Measurements from ENCODE around the gene MISP3. TPM values are rescaled to one million over a fixed set of nuclear protein-coding genes. Genes with fewer than 3 reads are reported as not detected.
A peak's percentile ranks its signal among the peaks of the same experiment; 100 is the strongest.
"Not testable (repeated sequence)": the region's sequence is repeated elsewhere in the genome, so short reads cannot be mapped to it uniquely, and the experiment has no call there.

The MISP3 gene
- total RNA-seq (2021; fragmentation: NEBNext Ultra II Directional; extraction: Animal tissue kit (Norgen Biotek cat#: 25700)), result 1 to 10 TPM in 2 of 6 experiments, under 1 TPM in 4; 0.62 to 1.2 (median 0.88) TPM
- long read RNA-seq, partial matches to known transcripts, result 0 of 1 reads
- long read RNA-seq, other reads (novel, unspliced or antisense), result 0 of 1 reads

DNA sequence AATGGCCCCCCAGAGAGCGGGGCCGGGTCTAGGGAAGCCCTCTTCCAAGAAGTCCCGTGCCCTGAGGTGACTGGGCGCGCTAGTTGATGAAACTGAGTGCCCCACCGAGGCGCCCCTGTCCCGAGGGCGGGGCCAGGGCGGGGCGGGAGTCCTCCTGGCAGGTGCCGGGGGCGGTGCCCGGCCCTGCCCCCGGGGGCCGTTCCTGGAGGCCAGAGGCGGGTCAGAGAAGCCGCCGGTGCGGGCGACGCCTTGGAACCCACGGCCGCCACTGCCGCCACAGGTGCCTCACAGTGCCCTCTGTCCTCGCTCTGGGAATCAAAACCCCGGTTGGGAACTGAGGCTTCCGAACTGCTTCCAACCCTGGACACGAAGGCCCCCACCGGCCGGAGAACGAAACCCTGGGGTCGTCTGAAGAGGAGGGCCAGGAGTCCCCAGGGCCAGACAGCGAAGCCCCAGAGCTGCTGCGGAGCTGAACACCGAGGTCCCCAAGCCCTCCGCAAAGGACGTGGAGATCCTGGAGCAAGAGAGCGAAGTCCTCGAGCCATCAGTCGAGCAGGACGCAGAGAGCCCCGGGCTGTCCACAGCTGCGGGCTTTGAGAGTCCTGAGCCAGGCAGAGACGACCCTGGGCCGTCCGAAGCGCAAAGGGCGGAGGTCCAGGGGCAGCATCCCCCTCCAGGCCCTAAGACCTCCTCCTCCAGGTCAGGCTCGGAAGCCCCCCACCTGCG is at the start of gene MISP3:
TSS of gene MISP3 (plus strand) at position 252 of the 726 bp plus-strand sequence. CDS start 524 bp downstream, outside the sequence.
- Mint-ChIP-seq H3K4me1 (ENCODE audit: low read depth) (peaks cover 16% of the 10 kb centered on the region), H3K36me3 (ENCODE audit: low read depth) (no peaks in the 10 kb centered on the region), H3K27me3 (ENCODE audit: insufficient read depth) (no peaks in the 10 kb centered on the region; the same call in 1 of the 2 replicates), H3K9me3 (no peaks in the 10 kb centered on the region), H3K4me3 (peak within 1 kb of the TSS; percentile 98), H3K27ac (peak within 1 kb of the TSS; percentile 90; the same call in 1 of the 2 replicates)
- no peak for DNase-seq
- TF ChIP-seq, protein P1, sequence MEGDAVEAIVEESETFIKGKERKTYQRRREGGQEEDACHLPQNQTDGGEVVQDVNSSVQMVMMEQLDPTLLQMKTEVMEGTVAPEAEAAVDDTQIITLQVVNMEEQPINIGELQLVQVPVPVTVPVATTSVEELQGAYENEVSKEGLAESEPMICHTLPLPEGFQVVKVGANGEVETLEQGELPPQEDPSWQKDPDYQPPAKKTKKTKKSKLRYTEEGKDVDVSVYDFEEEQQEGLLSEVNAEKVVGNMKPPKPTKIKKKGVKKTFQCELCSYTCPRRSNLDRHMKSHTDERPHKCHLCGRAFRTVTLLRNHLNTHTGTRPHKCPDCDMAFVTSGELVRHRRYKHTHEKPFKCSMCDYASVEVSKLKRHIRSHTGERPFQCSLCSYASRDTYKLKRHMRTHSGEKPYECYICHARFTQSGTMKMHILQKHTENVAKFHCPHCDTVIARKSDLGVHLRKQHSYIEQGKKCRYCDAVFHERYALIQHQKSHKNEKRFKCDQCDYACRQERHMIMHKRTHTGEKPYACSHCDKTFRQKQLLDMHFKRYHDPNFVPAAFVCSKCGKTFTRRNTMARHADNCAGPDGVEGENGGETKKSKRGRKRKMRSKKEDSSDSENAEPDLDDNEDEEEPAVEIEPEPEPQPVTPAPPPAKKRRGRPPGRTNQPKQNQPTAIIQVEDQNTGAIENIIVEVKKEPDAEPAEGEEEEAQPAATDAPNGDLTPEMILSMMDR (IDR thresholded peaks at IDR 0.05), result no peak

DNA sequence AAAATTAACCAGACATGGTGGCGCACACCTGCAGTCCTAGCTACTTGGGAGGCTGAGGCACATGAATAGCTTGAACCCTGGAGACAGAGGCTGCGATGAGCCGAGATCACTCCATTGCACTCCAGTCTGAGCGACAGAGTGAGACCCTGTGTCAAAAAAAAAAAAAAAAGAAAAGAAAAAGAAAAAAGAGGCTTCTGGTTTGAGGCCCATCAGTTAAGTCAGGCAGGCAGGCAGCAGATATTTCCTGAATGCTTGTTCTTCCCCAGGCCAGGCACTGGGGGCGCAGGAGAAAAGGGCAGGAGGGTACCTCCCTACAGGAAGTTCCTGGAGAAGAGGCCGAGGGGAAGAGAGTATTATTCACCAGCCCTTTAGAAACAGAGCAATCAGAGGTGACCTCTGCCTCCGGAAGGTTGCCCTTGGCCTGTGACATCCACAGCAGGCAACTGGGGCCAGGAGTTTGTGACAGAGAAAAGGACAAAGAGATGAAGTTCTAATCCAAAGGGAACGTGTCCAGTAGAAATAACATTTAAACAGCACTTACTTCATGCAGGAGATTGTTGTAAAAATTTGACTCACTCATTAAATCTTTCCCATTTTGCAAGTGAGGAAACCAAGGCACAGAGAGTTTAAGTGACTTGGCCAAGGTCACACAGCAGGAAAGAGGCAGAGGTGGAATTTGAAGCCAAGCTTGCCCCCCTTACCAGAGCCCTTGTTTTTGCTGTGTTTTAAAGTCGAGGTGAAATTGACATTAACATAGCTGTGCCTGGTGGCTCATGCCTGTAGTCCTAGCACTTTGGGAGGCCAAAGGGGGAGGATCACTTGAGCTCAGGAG is 49.0 kb upstream of the MISP3 start:
- Mint-ChIP-seq H3K27me3 (ENCODE audit: insufficient read depth) (peaks cover 3% of the 10 kb centered on the region), H3K4me3 (no peak overlapping the region), H3K9me3 (no peaks in the 10 kb centered on the region), H3K27ac (peak overlapping the region; percentile 61; the same call in 1 of the 2 replicates), H3K36me3 (ENCODE audit: low read depth) (no peaks in the 10 kb centered on the region), H3K4me1 (ENCODE audit: low read depth) (peaks cover 11% of the 10 kb centered on the region)
- TF ChIP-seq, protein P1 (IDR thresholded peaks at IDR 0.05), result no peak
- DNase-seq, result no peak

DNA sequence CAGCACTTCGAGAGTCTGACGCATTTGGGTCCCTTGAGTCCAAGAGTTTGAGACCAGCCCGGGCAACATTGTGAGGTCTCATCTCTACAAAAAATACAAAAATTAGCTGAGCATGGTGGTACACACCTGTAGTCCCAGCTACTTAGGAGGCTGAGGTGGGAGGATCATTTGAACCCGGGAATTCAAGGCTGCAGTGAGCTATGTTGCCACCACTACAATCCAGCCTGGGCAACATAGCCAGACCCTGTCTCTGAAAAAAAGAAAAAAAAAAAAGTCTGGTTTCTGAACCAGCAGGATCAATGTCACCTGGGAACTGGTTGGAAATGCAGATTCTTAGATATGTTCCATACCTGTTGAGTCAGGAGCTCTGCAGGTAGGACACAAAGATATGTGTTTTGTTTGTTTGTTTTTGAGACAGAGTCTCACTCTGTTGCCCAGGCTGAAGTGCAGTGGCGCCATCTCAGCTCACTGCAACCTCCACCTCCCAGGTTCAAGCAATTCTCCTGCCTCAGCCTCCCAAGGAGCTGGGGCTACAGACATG is 45.9 kb upstream of the MISP3 start:
- H3K36me3 Mint-ChIP-seq (ENCODE audit: low read depth); H3K27ac Mint-ChIP-seq; H3K27me3 Mint-ChIP-seq (ENCODE audit: insufficient read depth); H3K4me3 Mint-ChIP-seq; H3K9me3 Mint-ChIP-seq; DNase-seq: not testable (repeated sequence)
- peaks cover 11% of the 10 kb centered on the region for H3K4me1 Mint-ChIP-seq (ENCODE audit: low read depth)

DNA sequence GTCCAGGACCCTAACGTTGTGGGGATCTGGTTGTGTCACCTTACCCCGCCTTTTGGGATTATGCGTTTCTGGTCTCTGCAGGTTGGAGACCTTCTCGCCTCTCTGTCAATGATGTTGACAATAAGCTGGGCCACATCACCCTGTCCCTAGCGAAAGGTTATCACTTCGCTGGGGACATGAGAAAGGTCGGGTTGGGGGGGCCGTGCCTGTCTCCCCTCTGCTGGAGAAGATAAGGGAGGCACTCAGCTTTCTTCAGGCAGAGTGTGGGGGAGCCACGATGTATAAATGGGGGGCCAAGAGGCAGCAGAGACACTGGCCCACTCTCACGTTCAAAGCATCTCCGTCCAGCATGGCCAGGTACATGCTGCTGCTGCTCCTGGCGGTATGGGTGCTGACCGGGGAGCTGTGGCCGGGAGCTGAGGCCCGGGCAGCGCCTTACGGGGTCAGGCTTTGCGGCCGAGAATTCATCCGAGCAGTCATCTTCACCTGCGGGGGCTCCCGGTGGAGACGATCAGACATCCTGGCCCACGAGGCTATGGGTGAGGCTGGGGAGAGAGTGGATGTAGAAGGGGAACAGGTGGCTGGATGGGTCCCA is 44.6 kb upstream of the MISP3 start, which contains the start of gene RLN3:
TSS of gene RLN3 (plus strand) at position 293 of the 595 bp plus-strand sequence. CDS start at position 350, 57 bp downstream.
- no peak within 1 kb of the TSS for H3K4me3 Mint-ChIP-seq
- H3K4me1 Mint-ChIP-seq (ENCODE audit: low read depth), result peaks cover 6% of the 10 kb centered on the region
- H3K27me3 Mint-ChIP-seq (ENCODE audit: insufficient read depth), result peaks cover 5% of the 10 kb centered on the region
- no peaks in the 10 kb centered on the region for H3K36me3 Mint-ChIP-seq (ENCODE audit: low read depth)
- no peak for DNase-seq
- H3K27ac Mint-ChIP-seq, result no peak within 1 kb of the TSS
- H3K9me3 Mint-ChIP-seq, result no peaks in the 10 kb centered on the region
- TF ChIP-seq, protein P1 (IDR thresholded peaks at IDR 0.05), result no peak

DNA sequence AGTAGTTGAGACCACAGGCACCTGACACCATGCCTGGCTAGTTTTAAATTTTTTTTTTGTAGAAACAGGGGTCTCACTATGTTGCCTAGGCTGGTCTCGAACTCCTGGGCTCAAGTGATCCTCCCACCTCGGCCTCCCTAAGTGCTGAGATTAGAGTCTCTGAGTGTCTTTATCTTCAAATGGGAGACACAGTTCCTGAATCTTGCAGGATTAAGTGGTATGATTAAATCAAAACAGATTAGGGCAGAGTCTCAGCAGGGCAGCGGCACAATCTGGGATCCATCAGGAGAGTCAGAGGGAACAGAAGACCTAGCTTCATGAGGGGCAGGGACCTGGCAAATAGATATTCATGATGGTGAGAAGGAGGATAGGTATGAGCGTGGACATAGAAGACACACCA is 43.7 kb upstream of the MISP3 start:
- Mint-ChIP-seq H3K36me3 (ENCODE audit: low read depth) (no peaks in the 10 kb centered on the region), H3K4me1 (ENCODE audit: low read depth) (peaks cover 2% of the 10 kb centered on the region), H3K9me3 (no peaks in the 10 kb centered on the region), H3K27ac (no peak overlapping the region), H3K27me3 (ENCODE audit: insufficient read depth) (peaks cover 5% of the 10 kb centered on the region), H3K4me3 (no peak overlapping the region)
- no peak for DNase-seq
- TF ChIP-seq, protein P1 (IDR thresholded peaks at IDR 0.05), result no peak

All from HFFc6 (cell line).